Activated T-helper 1 cell treated with anti-CD3 and anti-CD28 coated beads, Interleukin-12 subunit alpha, Interleukin-12 subunit beta, Interleukin-2, Interleukin-4 antibody, amounts not matched to agents 30 ng/mL and 10 ng/mL and 1 ng/mL, durations not matched to agents 14 hours and 24 hours and 36 hours (primary cell): ENCODE results near the gene ANKRD16. TPM values are rescaled to one million over a fixed set of nuclear protein-coding genes. Genes with fewer than 3 reads are reported as not detected.
"Not testable (repeated sequence)": the region's sequence is repeated elsewhere in the genome, so short reads cannot be mapped to it uniquely, and the experiment has no call there.

Experiments used
- DNase-seq: peaks from one replicate; pipeline ENCODE4 v3.0.0; 2021; ENCODE audit warnings: low spot score
- H3K27ac Mint-ChIP-seq: one replicate; pipeline ENCODE4 v1.8.0; 2021; ENCODE audit warnings: mild to moderate bottlenecking, mixed read lengths
- H3K27me3 Mint-ChIP-seq: one replicate; pipeline ENCODE4 v1.8.0; 2022; ENCODE audit warnings: mild to moderate bottlenecking, moderate library complexity, mixed read lengths; ENCODE audit not compliant: insufficient read depth
- H3K36me3 Mint-ChIP-seq: one replicate; pipeline ENCODE4 v1.8.0; 2021; ENCODE audit warnings: low read depth, mixed read lengths
- H3K4me1 Mint-ChIP-seq: one replicate; pipeline ENCODE4 v1.8.0; 2021; ENCODE audit warnings: low read depth, mixed read lengths
- H3K4me3 Mint-ChIP-seq: one replicate; pipeline ENCODE4 v1.8.0; 2021; ENCODE audit warnings: mild to moderate bottlenecking, moderate library complexity, mixed read lengths
- H3K9me3 Mint-ChIP-seq: one replicate; pipeline ENCODE4 v1.8.0; 2021; ENCODE audit warnings: mixed read lengths
- intact Hi-C: fragments of 100-400 bp; cut with micrococcal nuclease; formaldehyde crosslinking; loops from one replicate; pipeline ENCODE4 v1.15.1; 2024
- total RNA-seq: library from RNA; stranded (reverse); gene quantifications from 2 replicates; pipeline ENCODE4 v1.2.3, GENCODE V29; 2022

The ANKRD16 gene
- total RNA-seq, 1 donor from 2014 or later, result 11.3 TPM

DNA sequence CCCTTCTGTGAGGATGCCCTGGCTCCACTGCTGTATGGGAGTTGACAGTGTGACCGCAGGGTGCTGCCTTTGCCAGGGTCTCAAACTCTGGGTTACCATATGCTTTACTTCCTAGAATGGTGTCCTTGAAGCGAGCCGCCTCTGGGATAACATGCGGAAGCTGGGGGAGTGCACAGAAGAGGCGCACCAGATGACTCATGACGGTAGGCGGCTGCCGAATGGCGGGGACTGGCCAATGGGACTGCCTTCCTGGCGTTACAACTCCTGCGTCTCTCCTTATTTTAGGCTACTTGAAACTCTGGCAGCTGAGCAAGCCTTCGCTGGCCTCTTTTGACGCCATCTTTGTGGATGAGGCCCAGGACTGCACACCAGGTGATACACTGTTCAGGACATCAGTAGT, 27.6 kb upstream of the ANKRD16 start:
- H3K4me1 Mint-ChIP-seq, result no peaks in the 10 kb centered on the region
- DNase-seq, result no peak
- H3K27ac Mint-ChIP-seq, result no peak overlapping the region
- H3K27me3 Mint-ChIP-seq, result no peaks in the 10 kb centered on the region
- intact Hi-C loops, result no loop called here
- no peaks in the 10 kb centered on the region for H3K9me3 Mint-ChIP-seq
- H3K4me3 Mint-ChIP-seq, result no peak overlapping the region
- H3K36me3 Mint-ChIP-seq, result peaks cover 68% of the 10 kb centered on the region

- no peak overlapping the region for H3K4me3 Mint-ChIP-seq
- no peaks in the 10 kb centered on the region for H3K9me3 Mint-ChIP-seq
- peaks cover 63% of the 10 kb centered on the region for H3K36me3 Mint-ChIP-seq
- DNase-seq, result no peak
- H3K27me3 Mint-ChIP-seq, result no peaks in the 10 kb centered on the region
- no peaks in the 10 kb centered on the region for H3K4me1 Mint-ChIP-seq
- no peak overlapping the region for H3K27ac Mint-ChIP-seq
- intact Hi-C loops, result no loop called here
These were observed 25.8 kb upstream of the ANKRD16 start for GRCh38 chr10:5915451-5915850.

- H3K4me1 Mint-ChIP-seq, result no peaks in the 10 kb centered on the region
- H3K27ac Mint-ChIP-seq, result no peak overlapping the region
- peaks cover 65% of the 10 kb centered on the region for H3K36me3 Mint-ChIP-seq
- H3K4me3 Mint-ChIP-seq, result no peak overlapping the region
- DNase-seq, result no peak
- intact Hi-C loops, result no loop called here
- no peaks in the 10 kb centered on the region for H3K9me3 Mint-ChIP-seq
- no peaks in the 10 kb centered on the region for H3K27me3 Mint-ChIP-seq
These were observed 24.0 kb upstream of the ANKRD16 start for GRCh38 chr10:5913736-5914135.

DNA sequence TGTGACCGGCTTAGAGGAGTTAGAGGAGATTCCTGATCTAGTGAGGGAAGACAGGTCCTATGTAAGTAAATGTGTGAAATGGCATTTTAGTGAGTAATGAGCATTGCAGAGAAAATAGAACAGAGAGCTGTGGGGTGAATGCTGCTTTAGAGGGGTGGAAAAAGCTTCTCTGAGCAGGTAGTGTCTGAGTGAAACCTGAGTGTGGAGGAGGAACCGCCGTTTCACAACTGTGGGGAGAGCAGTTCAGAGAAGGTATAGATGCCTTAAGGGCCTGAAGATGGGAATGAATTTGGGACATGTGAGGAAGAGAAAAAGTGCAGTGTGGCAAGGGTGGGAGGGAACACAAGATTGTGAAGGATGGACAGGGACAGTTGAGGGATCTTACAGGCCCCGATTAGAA, 22.0 kb upstream of the ANKRD16 start:
- no peak for DNase-seq
- H3K9me3 Mint-ChIP-seq, result no peaks in the 10 kb centered on the region
- H3K27me3 Mint-ChIP-seq, result no peaks in the 10 kb centered on the region
- H3K36me3 Mint-ChIP-seq, result peaks cover 53% of the 10 kb centered on the region
- H3K4me3 Mint-ChIP-seq, result no peak overlapping the region
- intact Hi-C loops, result no loop called here
- H3K27ac Mint-ChIP-seq, result peak overlapping the region; percentile 14
- H3K4me1 Mint-ChIP-seq, result no peaks in the 10 kb centered on the region

DNA sequence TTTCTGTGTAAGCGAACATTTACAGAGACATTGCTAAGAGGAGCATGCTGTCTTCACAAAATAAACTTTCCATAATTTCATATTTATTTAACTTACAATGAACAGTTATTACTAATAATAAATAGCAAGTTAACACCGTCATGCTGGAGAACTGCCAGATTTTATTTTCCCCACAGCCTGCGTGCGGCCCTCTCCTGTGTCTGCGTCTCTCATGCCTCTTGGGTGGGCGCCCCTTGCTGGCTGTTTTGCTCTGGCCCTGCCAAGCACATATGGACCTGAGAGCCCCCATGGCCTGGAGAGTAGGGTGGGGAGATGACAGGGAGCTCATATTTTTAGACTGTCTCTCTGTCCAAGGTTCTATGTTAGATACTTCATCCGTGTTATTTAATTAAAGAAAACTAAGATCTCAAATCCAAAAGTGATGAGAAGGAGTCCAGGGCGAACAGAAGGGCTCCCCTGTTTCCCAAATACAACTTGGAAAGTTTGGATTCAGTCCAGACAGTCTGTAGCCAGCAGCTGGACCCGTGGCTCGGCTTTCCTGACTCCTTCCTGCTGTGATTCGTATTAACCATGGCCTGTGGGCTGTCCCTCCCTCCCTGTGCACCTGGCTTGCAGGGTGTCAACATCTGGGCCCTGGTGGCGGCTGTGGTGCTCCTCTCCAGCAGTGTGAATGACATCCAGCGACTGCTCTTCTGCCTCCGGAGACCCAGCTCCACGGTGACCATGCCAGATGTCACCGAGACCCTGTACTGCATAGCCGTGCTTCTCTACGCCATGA, 20.8 kb upstream of the ANKRD16 start:
- H3K27me3 Mint-ChIP-seq, result no peaks in the 10 kb centered on the region
- no peaks in the 10 kb centered on the region for H3K4me1 Mint-ChIP-seq
- intact Hi-C loops, result no loop called here
- H3K36me3 Mint-ChIP-seq, result peaks cover 50% of the 10 kb centered on the region
- no peak overlapping the region for H3K4me3 Mint-ChIP-seq
- H3K9me3 Mint-ChIP-seq, result no peaks in the 10 kb centered on the region
- no peak overlapping the region for H3K27ac Mint-ChIP-seq
- DNase-seq, result no peak

DNA sequence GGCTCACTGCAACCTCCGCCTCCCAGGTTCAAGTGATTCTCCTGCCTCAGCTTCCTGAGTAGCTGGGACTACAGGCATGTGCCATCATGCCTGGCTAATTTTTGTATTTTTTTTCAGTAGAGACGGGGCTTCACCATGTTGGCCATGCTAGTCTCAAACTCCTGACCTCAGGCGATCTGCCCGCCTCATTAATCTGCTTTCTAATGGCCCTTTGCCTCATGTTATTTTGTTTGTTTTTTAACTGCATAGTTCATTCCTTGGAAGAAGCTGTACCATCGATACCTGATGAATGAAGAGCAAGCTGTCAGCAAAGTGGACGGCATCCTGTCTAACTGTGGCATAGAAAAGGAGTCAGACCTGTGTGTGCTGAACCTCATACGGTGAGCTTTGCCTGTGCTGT, 19.0 kb upstream of the ANKRD16 start:
- H3K4me1 Mint-ChIP-seq, H3K9me3 Mint-ChIP-seq, H3K4me3 Mint-ChIP-seq, DNase-seq, H3K27ac Mint-ChIP-seq, H3K27me3 Mint-ChIP-seq, intact Hi-C loops: not testable (repeated sequence)
- peaks cover 46% of the 10 kb centered on the region for H3K36me3 Mint-ChIP-seq

DNA sequence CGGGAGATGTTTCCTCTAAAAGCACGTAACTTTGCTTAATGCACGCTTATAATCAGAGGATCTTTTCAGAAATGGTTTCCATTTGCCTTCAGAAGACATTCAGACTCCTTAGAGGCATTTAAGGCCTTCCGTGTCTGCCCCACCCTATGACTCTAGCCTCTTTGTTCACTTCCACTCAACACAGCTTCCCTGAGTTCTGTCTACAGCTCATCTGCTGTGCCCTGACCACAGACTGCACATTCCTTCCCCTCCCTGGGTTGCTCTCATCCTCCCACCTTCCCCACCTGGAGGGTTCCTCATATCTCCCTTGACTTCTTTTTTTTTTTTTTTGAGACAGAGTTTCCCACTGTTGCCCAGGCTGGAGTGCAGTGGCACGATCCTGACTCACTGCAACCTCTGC, 17.0 kb upstream of the ANKRD16 start:
- peaks cover 4% of the 10 kb centered on the region for H3K9me3 Mint-ChIP-seq
- H3K36me3 Mint-ChIP-seq, result peaks cover 40% of the 10 kb centered on the region
- no peak overlapping the region for H3K4me3 Mint-ChIP-seq
- H3K27me3 Mint-ChIP-seq, result no peaks in the 10 kb centered on the region
- no peak overlapping the region for H3K27ac Mint-ChIP-seq
- peaks cover 12% of the 10 kb centered on the region for H3K4me1 Mint-ChIP-seq
- intact Hi-C loops, result no loop called here
- DNase-seq, result no peak

GRCh38 chr10:5905854-5906507, 16.3 kb upstream of the ANKRD16 start:
- DNase-seq, result no peak
- H3K27me3 Mint-ChIP-seq, result no peaks in the 10 kb centered on the region
- H3K27ac Mint-ChIP-seq, result no peak overlapping the region
- H3K36me3 Mint-ChIP-seq, result peaks cover 35% of the 10 kb centered on the region
- H3K4me1 Mint-ChIP-seq, result peaks cover 12% of the 10 kb centered on the region
- no peak overlapping the region for H3K4me3 Mint-ChIP-seq
- intact Hi-C loops, result no loop called here
- H3K9me3 Mint-ChIP-seq, result peaks cover 4% of the 10 kb centered on the region

DNA sequence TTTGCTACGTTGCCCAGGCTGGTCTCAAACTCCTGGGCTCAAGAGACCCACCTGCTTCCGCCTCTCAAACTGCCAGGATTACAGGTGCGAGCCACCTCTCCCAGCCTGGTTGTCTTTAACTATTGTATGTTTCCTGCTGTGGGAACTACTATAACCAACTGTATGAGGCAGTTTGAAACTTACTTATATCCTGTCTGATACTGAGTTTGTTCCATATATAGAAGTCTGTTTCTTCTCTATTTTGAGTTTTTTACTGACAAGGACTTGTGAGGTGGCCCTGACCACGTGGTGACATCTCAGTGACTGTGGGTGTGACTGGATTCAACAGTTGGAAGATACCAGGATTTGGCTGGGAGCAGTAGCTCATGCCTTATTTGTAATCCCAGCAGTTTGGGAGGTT, 14.5 kb upstream of the ANKRD16 start:
- Mint-ChIP-seq H3K27ac (peak overlapping the region; percentile 82), H3K4me1 (peaks cover 12% of the 10 kb centered on the region), H3K27me3 (no peaks in the 10 kb centered on the region), H3K9me3 (peaks cover 4% of the 10 kb centered on the region), H3K4me3 (no peak overlapping the region), H3K36me3 (peaks cover 29% of the 10 kb centered on the region)
- intact Hi-C loops, result no loop called here
- no peak for DNase-seq

DNA sequence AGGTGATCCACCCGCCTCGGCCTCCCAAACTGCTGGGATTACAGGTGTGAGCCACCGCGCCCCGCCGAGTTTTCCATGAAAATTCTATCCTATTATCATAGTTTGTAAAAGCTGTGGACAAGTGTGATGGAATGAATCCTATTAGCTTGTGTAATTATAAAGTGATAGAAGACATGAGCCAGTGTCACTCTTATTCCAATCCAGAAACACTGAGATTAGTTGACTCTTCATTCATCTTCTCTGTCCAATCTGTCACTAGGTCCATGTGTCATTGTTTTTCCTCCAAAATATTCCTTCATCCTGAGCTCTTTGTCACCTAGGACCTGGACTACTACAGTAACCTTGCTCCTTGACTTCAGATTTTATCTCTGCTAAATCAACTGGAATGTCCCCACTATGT, 13.9 kb upstream of the ANKRD16 start:
- H3K27me3 Mint-ChIP-seq, result no peaks in the 10 kb centered on the region
- intact Hi-C loops, result no loop called here
- no peak for DNase-seq
- peaks cover 4% of the 10 kb centered on the region for H3K9me3 Mint-ChIP-seq
- H3K27ac Mint-ChIP-seq, result no peak overlapping the region
- H3K36me3 Mint-ChIP-seq, result peaks cover 27% of the 10 kb centered on the region
- peaks cover 12% of the 10 kb centered on the region for H3K4me1 Mint-ChIP-seq
- H3K4me3 Mint-ChIP-seq, result no peak overlapping the region

DNA sequence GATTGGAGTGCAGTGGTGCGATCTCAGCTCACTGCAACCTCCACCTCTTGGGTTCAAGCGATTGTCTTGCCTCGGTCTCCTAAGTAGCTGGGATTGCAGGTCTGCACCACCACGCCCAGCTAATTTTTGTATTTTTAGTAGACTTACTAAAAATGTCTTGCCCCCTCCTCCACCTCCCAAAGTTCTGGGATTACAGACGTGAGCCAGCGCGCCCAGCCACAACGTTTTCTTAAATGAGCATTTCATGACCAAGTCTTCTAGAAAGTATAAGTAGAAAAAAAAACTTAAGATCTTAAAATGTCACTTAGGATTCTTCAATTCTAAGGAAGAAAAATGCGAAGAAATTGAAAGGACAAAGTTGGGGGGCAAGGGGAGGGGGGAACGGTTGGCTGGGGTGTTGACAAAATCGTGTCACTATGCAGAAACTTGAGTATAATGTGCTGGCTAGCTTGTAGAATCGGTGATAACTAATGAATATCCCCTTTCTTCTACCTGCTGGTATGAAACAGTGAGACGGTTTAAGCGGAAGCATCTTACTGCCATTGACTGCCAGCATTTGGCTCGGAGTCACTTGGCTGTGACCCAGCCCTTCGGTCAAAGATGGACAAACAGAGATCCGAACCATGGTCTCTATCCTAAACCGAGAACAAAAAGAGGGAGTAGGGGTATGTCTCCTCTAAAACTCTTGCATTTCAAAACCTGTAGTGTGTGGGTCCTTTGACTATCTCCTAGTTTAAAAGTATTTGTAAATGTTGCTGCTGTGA, 13.0 kb upstream of the ANKRD16 start:
- peaks cover 13% of the 10 kb centered on the region for H3K4me1 Mint-ChIP-seq
- no peak for DNase-seq
- peaks cover 8% of the 10 kb centered on the region for H3K9me3 Mint-ChIP-seq
- H3K27ac Mint-ChIP-seq, result no peak overlapping the region
- H3K4me3 Mint-ChIP-seq, result no peak overlapping the region
- peaks cover 29% of the 10 kb centered on the region for H3K36me3 Mint-ChIP-seq
- intact Hi-C loops, result no loop called here
- no peaks in the 10 kb centered on the region for H3K27me3 Mint-ChIP-seq

- Mint-ChIP-seq H3K4me3 (no peak overlapping the region), H3K27me3 (no peaks in the 10 kb centered on the region), H3K4me1 (peaks cover 35% of the 10 kb centered on the region), H3K27ac (no peak overlapping the region), H3K9me3 (peaks cover 16% of the 10 kb centered on the region), H3K36me3 (peaks cover 37% of the 10 kb centered on the region)
- DNase-seq, result no peak
- intact Hi-C loops, result no loop called here
These were observed 10.6 kb upstream of the ANKRD16 start for GRCh38 chr10:5900247-5900646.

- Mint-ChIP-seq H3K4me3 (no peak overlapping the region), H3K9me3 (peaks cover 12% of the 10 kb centered on the region), H3K27me3 (no peaks in the 10 kb centered on the region), H3K36me3 (peaks cover 40% of the 10 kb centered on the region), H3K4me1 (peaks cover 37% of the 10 kb centered on the region), H3K27ac (no peak overlapping the region)
- no peak for DNase-seq
- intact Hi-C loops, result no loop called here
These were observed 8.5 kb upstream of the ANKRD16 start for GRCh38 chr10:5898163-5898562.
